H9 (cell line): ENCODE measurements around the gene PRKAG1. TPM values are rescaled to one million over a fixed set of nuclear protein-coding genes. Genes with fewer than 3 reads are reported as not detected.

Experiments
- DNase-seq: peaks from one replicate; pipeline ENCODE4 v3.0.0-alpha.2; 2017
- H2AFZ ChIP-seq: one replicate; pipeline ENCODE4 v1.6.1; 2013; ENCODE audit warnings: mild to moderate bottlenecking, low read length, control low read depth, moderate library complexity
- H2AK5ac ChIP-seq: 2 replicates; pipeline ENCODE4 v1.6.1; 2013; ENCODE audit warnings: low read length, control low read depth, mixed read lengths; ENCODE audit not compliant: insufficient read length
- H2BK120ac ChIP-seq: one replicate; pipeline ENCODE4 v1.6.1; 2013; ENCODE audit warnings: low read depth, mild to moderate bottlenecking, low read length, control low read depth, inconsistent platforms; ENCODE audit not compliant: poor library complexity, severe bottlenecking
- H2BK12ac ChIP-seq: 2 replicates; pipeline ENCODE4 v1.6.1; 2013; ENCODE audit warnings: low read length, control low read depth, mixed read lengths, low read depth; ENCODE audit not compliant: insufficient read length
- H2BK15ac ChIP-seq: 2 replicates; pipeline ENCODE4 v1.6.1; 2013; ENCODE audit warnings: low read depth, low read length, control low read depth
- H2BK20ac ChIP-seq: one replicate; pipeline ENCODE4 v1.6.1; 2013; ENCODE audit warnings: low read depth, mild to moderate bottlenecking, low read length, control low read depth, inconsistent platforms; ENCODE audit not compliant: poor library complexity, severe bottlenecking
- H2BK5ac ChIP-seq: 2 replicates; pipeline ENCODE4 v1.6.1; 2013; ENCODE audit warnings: low read length, control low read depth, mixed read lengths; ENCODE audit not compliant: insufficient read length
- H3K14ac ChIP-seq: 2 replicates; pipeline ENCODE4 v1.6.1; 2013; ENCODE audit warnings: low read length, control low read depth; ENCODE audit not compliant: insufficient read depth
- H3K18ac ChIP-seq: 2 replicates; pipeline ENCODE4 v1.6.1; 2013; ENCODE audit warnings: low read depth, mild to moderate bottlenecking, mixed read lengths, low read length, control low read depth; ENCODE audit not compliant: insufficient read length
- H3K23ac ChIP-seq: 2 replicates; pipeline ENCODE4 v1.6.1; 2013; ENCODE audit warnings: low read length, control low read depth, mixed read lengths, low read depth; ENCODE audit not compliant: insufficient read length
- H3K23me2 ChIP-seq: 2 replicates; pipeline ENCODE4 v1.6.1; 2013; ENCODE audit warnings: low read depth, mild to moderate bottlenecking, mixed read lengths, low read length, control low read depth; ENCODE audit not compliant: insufficient read length, poor library complexity, severe bottlenecking
- H3K27ac ChIP-seq: 2 replicates; pipeline ENCODE4 v1.5.1; 2013; ENCODE audit warnings: low read length, control low read depth, mixed read lengths, low read depth; ENCODE audit not compliant: insufficient read length
- H3K27me3 ChIP-seq: 2 replicates; pipeline ENCODE4 v1.6.1; 2013; ENCODE audit warnings: low read length, control low read depth, inconsistent platforms; ENCODE audit not compliant: insufficient read depth
- H3K4ac ChIP-seq: 2 replicates; pipeline ENCODE4 v1.6.1; 2013; ENCODE audit warnings: low read depth, mild to moderate bottlenecking, control low read depth, inconsistent platforms, low read length, moderate library complexity
- H3K4me1 ChIP-seq: 2 replicates; pipeline ENCODE4 v1.6.1; 2013; ENCODE audit warnings: low read length, control low read depth, inconsistent platforms; ENCODE audit not compliant: insufficient read depth
- H3K4me2 ChIP-seq: 2 replicates; pipeline ENCODE4 v1.6.1; 2013; ENCODE audit warnings: low read length, control low read depth, mixed read lengths; ENCODE audit not compliant: insufficient read length, insufficient read depth
- H3K56ac ChIP-seq: 2 replicates; pipeline ENCODE4 v1.6.1; 2013; ENCODE audit warnings: low read depth, mild to moderate bottlenecking, mixed read lengths, low read length, control low read depth; ENCODE audit not compliant: insufficient read length
- H3K79me1 ChIP-seq: 2 replicates; pipeline ENCODE4 v1.6.1; 2013; ENCODE audit warnings: low read depth, mild to moderate bottlenecking, moderate library complexity, low read length, control low read depth, inconsistent platforms; ENCODE audit not compliant: insufficient read depth, poor library complexity, severe bottlenecking
- H3K79me2 ChIP-seq: 2 replicates; pipeline ENCODE4 v1.6.1; 2013; ENCODE audit warnings: low read length, control low read depth, inconsistent platforms; ENCODE audit not compliant: insufficient read depth
- H3K9ac ChIP-seq: 2 replicates; pipeline ENCODE4 v1.6.1; 2013; ENCODE audit warnings: low read length, control low read depth, mixed read lengths; ENCODE audit not compliant: insufficient read length; ENCODE audit errors: extremely low read depth
- H3K9me3 ChIP-seq: one replicate; pipeline ENCODE4 v1.6.1; 2013; ENCODE audit warnings: low read depth, low read length, inconsistent platforms; ENCODE audit not compliant: control insufficient read depth
- H3T11ph ChIP-seq: one replicate; pipeline ENCODE4 v1.6.1; 2013; ENCODE audit warnings: mild to moderate bottlenecking, low read length, control low read depth, inconsistent platforms
- H4K20me1 ChIP-seq: one replicate; pipeline ENCODE4 v1.6.1; 2013; ENCODE audit not compliant: control insufficient read depth, insufficient read length, insufficient read depth
- H4K5ac ChIP-seq: 2 replicates; pipeline ENCODE4 v1.6.1; 2013; ENCODE audit warnings: low read depth, mild to moderate bottlenecking, mixed read lengths, low read length, control low read depth; ENCODE audit not compliant: insufficient read length
- H4K8ac ChIP-seq: replicated peaks from 2 replicates; pipeline ENCODE4 v1.6.1; 2013; ENCODE audit warnings: low read length, control low read depth, mixed read lengths, low read depth; ENCODE audit not compliant: insufficient read length
- H4K91ac ChIP-seq: 2 replicates; pipeline ENCODE4 v1.6.1; 2013; ENCODE audit warnings: low read depth, mild to moderate bottlenecking, moderate library complexity, mixed read lengths, low read length, control low read depth; ENCODE audit not compliant: insufficient read length
- H3K27ac Mint-ChIP-seq, 3 experiments: 2 replicates in 2 of 3; 3 replicates in 1 of 3; pipeline ENCODE4 v1.8.0; 2020 to 2021; ENCODE audit warnings: mixed read lengths in 3 of 3, mild to moderate bottlenecking in 1 of 3, moderate library complexity in 1 of 3
- H3K27me3 Mint-ChIP-seq: 2 replicates; pipeline ENCODE4 v1.8.0; 2021; ENCODE audit warnings: low read depth, mild to moderate bottlenecking, moderate library complexity, mixed read lengths
- H3K36me3 Mint-ChIP-seq, 3 experiments: 2 replicates in 2 of 3; 3 replicates in 1 of 3; pipeline ENCODE4 v1.8.0; 2020 to 2021; ENCODE audit warnings: low read depth in 3 of 3, mixed read lengths in 3 of 3; ENCODE audit not compliant: insufficient read depth in 1 of 3
- H3K4me1 Mint-ChIP-seq, 2 experiments: 2 replicates each; pipeline ENCODE4 v1.8.0; 2020; ENCODE audit warnings: mixed read lengths in 2 of 2
- H3K4me3 Mint-ChIP-seq, 2 experiments: 2 replicates in 1 of 2; 3 replicates in 1 of 2; pipeline ENCODE4 v1.8.0; 2020 to 2021; ENCODE audit warnings: mild to moderate bottlenecking in 2 of 2, mixed read lengths in 2 of 2, moderate library complexity in 1 of 2
- H3K9me3 Mint-ChIP-seq, 2 experiments: 2 replicates in 1 of 2; 3 replicates in 1 of 2; pipeline ENCODE4 v1.8.0; 2020; ENCODE audit warnings: mild to moderate bottlenecking in 2 of 2, mixed read lengths in 2 of 2, moderate library complexity in 1 of 2
- WGBS: extraction: QIAGEN DNeasy Blood & Tissue Kit; methylation state at CpG from one replicate; pipeline ENCODE4 v1.1.7; 2013; ENCODE audit warnings: missing lambda C conversion rate, low lambda C conversion rate, mixed read lengths; ENCODE audit not compliant: insufficient read length; ENCODE audit errors: extremely low coverage; 5-methylcytosine and 5-hydroxymethylcytosine counted together
- total RNA-seq: library from RNA; stranded (reverse); gene quantifications from 2 replicates; pipeline ENCODE4 v1.2.1, GENCODE V29; 2021
- TF ChIP-seq, protein P1 (sequence below): fragments of 200-600 bp; sonication (generic); conservative IDR thresholded peaks from 3 replicates; pipeline ENCODE4 v1.8.0; 2021; ENCODE audit warnings: antibody characterized with exemption, mild to moderate bottlenecking

Gene PRKAG1
- total RNA-seq, 1 experiment from 2014 or later: 34.8 TPM

DNA sequence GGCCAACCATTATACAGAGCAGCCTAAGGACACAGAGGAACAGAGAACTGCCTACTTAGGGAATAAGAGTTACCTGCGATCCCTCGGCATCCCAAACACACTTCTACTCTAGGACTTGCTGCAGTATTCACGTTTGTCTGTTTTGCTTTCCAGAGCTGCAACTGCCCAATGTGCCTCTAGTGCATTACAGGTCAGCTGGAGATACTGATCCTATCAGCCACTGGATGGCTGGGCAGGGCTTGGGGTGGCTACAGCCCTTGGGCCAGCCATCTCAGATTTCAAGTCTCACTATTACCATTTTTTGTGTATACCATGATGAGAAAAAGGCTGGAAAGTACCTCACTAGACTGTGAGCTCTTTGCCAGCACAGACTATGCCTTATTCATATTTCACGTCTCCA lies 65.9 kb downstream of the PRKAG1 start:
- H3K56ac ChIP-seq: no peak overlapping the region
- WGBS: no CpG with 5 or more reads among the region's 4 CpGs
- peaks cover 18 to 21% of the 10 kb centered on the region in 2 experiments for H3K4me1 Mint-ChIP-seq
- H3K79me2 ChIP-seq: peaks cover 41% of the 10 kb centered on the region; the same call in 1 of the 2 replicates
- no peak overlapping the region for H3T11ph ChIP-seq
- no peak overlapping the region for H2BK5ac ChIP-seq
- no peak overlapping the region for H4K91ac ChIP-seq
- H3K36me3 Mint-ChIP-seq: peaks cover 8 to 64% (median 38%) of the 10 kb centered on the region in 3 experiments; a peak in 6 of 7 replicates
- no peaks in the 10 kb centered on the region for H3K9me3 ChIP-seq
- TF ChIP-seq, protein P1, sequence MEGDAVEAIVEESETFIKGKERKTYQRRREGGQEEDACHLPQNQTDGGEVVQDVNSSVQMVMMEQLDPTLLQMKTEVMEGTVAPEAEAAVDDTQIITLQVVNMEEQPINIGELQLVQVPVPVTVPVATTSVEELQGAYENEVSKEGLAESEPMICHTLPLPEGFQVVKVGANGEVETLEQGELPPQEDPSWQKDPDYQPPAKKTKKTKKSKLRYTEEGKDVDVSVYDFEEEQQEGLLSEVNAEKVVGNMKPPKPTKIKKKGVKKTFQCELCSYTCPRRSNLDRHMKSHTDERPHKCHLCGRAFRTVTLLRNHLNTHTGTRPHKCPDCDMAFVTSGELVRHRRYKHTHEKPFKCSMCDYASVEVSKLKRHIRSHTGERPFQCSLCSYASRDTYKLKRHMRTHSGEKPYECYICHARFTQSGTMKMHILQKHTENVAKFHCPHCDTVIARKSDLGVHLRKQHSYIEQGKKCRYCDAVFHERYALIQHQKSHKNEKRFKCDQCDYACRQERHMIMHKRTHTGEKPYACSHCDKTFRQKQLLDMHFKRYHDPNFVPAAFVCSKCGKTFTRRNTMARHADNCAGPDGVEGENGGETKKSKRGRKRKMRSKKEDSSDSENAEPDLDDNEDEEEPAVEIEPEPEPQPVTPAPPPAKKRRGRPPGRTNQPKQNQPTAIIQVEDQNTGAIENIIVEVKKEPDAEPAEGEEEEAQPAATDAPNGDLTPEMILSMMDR: no peak
- no peak overlapping the region for H2AK5ac ChIP-seq
- no peak for DNase-seq
- no peak overlapping the region for H2BK15ac ChIP-seq
- no peak overlapping the region for H4K5ac ChIP-seq
- no peak overlapping the region for H2BK20ac ChIP-seq
- H3K79me1 ChIP-seq: peaks cover 3% of the 10 kb centered on the region
- no peak overlapping the region for H3K9ac ChIP-seq
- no peaks in the 10 kb centered on the region for H3K4me1 ChIP-seq
- H3K4me3 Mint-ChIP-seq: no peak overlapping the region
- peaks cover 7% of the 10 kb centered on the region for H3K23me2 ChIP-seq
- no peaks in the 10 kb centered on the region for H3K27me3 Mint-ChIP-seq
- H3K9me3 Mint-ChIP-seq: no peaks in the 10 kb centered on the region
- no peak overlapping the region for H3K14ac ChIP-seq
- H3K18ac ChIP-seq: no peak overlapping the region
- no peak overlapping the region for H2AFZ ChIP-seq
- no peak overlapping the region for H3K4ac ChIP-seq
- H3K27ac ChIP-seq: no peak overlapping the region
- H3K4me2 ChIP-seq: no peak overlapping the region
- H2BK120ac ChIP-seq: no peak overlapping the region
- no peak overlapping the region for H4K8ac ChIP-seq
- no peak overlapping the region for H2BK12ac ChIP-seq
- no peaks in the 10 kb centered on the region for H4K20me1 ChIP-seq
- H3K27me3 ChIP-seq: no peaks in the 10 kb centered on the region
- no peak overlapping the region for H3K23ac ChIP-seq
- no peak overlapping the region; a peak in 1 of 7 replicates for H3K27ac Mint-ChIP-seq

Other genes starting within 250 kb of the PRKAG1 start
- 30.2 and 31.1 TPM in 2 replicates for gene ADCY6, start 229.7 kb downstream of the PRKAG1 start, total RNA-seq
- 34.9 and 35.1 TPM in 2 replicates for gene CACNB3, start 200.3 kb downstream of the PRKAG1 start, total RNA-seq
- 98.1 and 104 TPM in 2 replicates for gene DDX23, start 166.6 kb downstream of the PRKAG1 start, total RNA-seq
- gene RND1, start 152.9 kb downstream of the PRKAG1 start, total RNA-seq: 9.5 and 9.7 TPM in 2 replicates
- 40.8 and 43.6 TPM in 2 replicates for gene FKBP11, start 93.3 kb downstream of the PRKAG1 start, total RNA-seq
- 254 and 263 TPM in 2 replicates for gene ARF3, start 61.3 kb downstream of the PRKAG1 start, total RNA-seq
- gene WNT10B, start 47.0 kb downstream of the PRKAG1 start, total RNA-seq: 0.37 and 0.53 TPM in 2 replicates
- gene WNT1, start 40.5 kb downstream of the PRKAG1 start, total RNA-seq: not detected in 2 replicates
- gene DDN, start 19.4 kb downstream of the PRKAG1 start, total RNA-seq: 0.35 and 0.39 TPM in 2 replicates
- gene KMT2D, start 42.0 kb upstream of the PRKAG1 start, total RNA-seq: 83.9 and 93.7 TPM in 2 replicates
- gene RHEBL1, start 51.2 kb upstream of the PRKAG1 start, total RNA-seq: 4.0 and 4.1 TPM in 2 replicates
- gene DHH, start 76.0 kb upstream of the PRKAG1 start, total RNA-seq: 0.13 and 0.20 TPM in 2 replicates
- gene LMBR1L, start 92.1 kb upstream of the PRKAG1 start, total RNA-seq: 50.4 and 55.1 TPM in 2 replicates
- 2,063 and 2,102 TPM in 2 replicates for gene TUBA1B, start 112.6 kb upstream of the PRKAG1 start, total RNA-seq
- gene TUBA1A, start 170.3 kb upstream of the PRKAG1 start, total RNA-seq: 148 and 149 TPM in 2 replicates
- gene TUBA1C, start 246.3 kb upstream of the PRKAG1 start, total RNA-seq: 660 and 684 TPM in 2 replicates